Ishikawa (cell line): Measurements from ENCODE around the gene STX19.

Experiments
- CEBPB ChIP-seq: IDR thresholded peaks from 2 replicates; pipeline ENCODE4 v1.6.1; 2012
- CREB1 ChIP-seq: IDR thresholded peaks from 2 replicates; pipeline ENCODE4 v1.6.1; 2012; ENCODE audit warnings: low read depth
- EGR1 ChIP-seq: IDR thresholded peaks from 2 replicates; pipeline ENCODE4 v1.6.1; 2012
- EP300 ChIP-seq: IDR thresholded peaks from 2 replicates; pipeline ENCODE4 v1.6.1; 2012; ENCODE audit warnings: borderline replicate concordance
- FOXM1 ChIP-seq: IDR thresholded peaks from 2 replicates; pipeline ENCODE4 v1.6.1; 2012; ENCODE audit warnings: low read depth, borderline replicate concordance
- NFIC ChIP-seq: IDR thresholded peaks from 2 replicates; pipeline ENCODE4 v1.6.1; 2012
- RAD21 ChIP-seq: IDR thresholded peaks from 2 replicates; pipeline ENCODE4 v1.6.1; 2012; ENCODE audit warnings: low read depth
- TAF1 ChIP-seq: IDR thresholded peaks from 2 replicates; pipeline ENCODE4 v1.6.1; 2012; ENCODE audit warnings: low read depth, mild to moderate bottlenecking
- TCF12 ChIP-seq: IDR thresholded peaks from 2 replicates; pipeline ENCODE4 v1.6.1; 2012; ENCODE audit warnings: low read depth
- TEAD4 ChIP-seq: IDR thresholded peaks from 2 replicates; pipeline ENCODE4 v1.6.1; 2012
- YY1 ChIP-seq: IDR thresholded peaks from 2 replicates; pipeline ENCODE4 v1.6.1; 2012; ENCODE audit warnings: low read depth
- ZBTB7A ChIP-seq: IDR thresholded peaks from 2 replicates; pipeline ENCODE4 v1.6.1; 2012; ENCODE audit warnings: low read depth
- TF ChIP-seq, protein P1 (sequence below): IDR thresholded peaks from 2 replicates; pipeline ENCODE4 v1.6.1; 2012
- TF ChIP-seq, protein P2 (sequence below): IDR thresholded peaks from 2 replicates; pipeline ENCODE4 v1.6.1; 2012
- TF ChIP-seq, protein P3 (sequence below): IDR thresholded peaks from 2 replicates; pipeline ENCODE4 v1.6.1; 2012; ENCODE audit warnings: low read depth, mild to moderate bottlenecking

The STX19 gene

DNA sequence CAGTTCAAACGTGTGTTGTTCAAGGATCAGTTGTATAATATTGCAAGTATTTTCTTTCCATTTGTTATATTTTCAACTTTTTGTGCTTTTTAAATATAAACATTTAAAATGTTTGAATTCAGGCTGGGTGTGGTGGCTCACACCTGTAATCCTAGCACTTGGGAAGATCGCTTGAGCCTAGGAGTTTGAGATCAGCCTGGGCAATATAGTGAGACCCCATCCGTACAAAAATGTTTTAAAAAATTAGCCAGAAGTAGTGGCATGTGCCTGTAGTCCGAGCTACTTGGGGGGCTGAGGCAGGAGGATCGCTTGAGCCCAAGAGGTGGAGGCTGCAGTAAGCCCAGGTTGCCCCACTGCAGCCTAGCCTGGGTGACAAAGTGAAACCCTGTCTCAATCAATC lies 43.8 kb downstream of the STX19 start:
- TF ChIP-seq CREB1 (no peak), EGR1 (no peak), TCF12 (no peak), NFIC (no peak), TAF1 (no peak), RAD21 (no peak), YY1 (no peak), ZBTB7A (no peak), TEAD4 (no peak), FOXM1 (no peak), EP300 (no peak), CEBPB (no peak)
- TF ChIP-seq, protein P1, sequence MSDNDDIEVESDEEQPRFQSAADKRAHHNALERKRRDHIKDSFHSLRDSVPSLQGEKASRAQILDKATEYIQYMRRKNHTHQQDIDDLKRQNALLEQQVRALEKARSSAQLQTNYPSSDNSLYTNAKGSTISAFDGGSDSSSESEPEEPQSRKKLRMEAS = no peak
- TF ChIP-seq, protein P2, sequence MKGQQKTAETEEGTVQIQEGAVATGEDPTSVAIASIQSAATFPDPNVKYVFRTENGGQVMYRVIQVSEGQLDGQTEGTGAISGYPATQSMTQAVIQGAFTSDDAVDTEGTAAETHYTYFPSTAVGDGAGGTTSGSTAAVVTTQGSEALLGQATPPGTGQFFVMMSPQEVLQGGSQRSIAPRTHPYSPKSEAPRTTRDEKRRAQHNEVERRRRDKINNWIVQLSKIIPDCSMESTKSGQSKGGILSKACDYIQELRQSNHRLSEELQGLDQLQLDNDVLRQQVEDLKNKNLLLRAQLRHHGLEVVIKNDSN = no peak
- TF ChIP-seq, protein P3, sequence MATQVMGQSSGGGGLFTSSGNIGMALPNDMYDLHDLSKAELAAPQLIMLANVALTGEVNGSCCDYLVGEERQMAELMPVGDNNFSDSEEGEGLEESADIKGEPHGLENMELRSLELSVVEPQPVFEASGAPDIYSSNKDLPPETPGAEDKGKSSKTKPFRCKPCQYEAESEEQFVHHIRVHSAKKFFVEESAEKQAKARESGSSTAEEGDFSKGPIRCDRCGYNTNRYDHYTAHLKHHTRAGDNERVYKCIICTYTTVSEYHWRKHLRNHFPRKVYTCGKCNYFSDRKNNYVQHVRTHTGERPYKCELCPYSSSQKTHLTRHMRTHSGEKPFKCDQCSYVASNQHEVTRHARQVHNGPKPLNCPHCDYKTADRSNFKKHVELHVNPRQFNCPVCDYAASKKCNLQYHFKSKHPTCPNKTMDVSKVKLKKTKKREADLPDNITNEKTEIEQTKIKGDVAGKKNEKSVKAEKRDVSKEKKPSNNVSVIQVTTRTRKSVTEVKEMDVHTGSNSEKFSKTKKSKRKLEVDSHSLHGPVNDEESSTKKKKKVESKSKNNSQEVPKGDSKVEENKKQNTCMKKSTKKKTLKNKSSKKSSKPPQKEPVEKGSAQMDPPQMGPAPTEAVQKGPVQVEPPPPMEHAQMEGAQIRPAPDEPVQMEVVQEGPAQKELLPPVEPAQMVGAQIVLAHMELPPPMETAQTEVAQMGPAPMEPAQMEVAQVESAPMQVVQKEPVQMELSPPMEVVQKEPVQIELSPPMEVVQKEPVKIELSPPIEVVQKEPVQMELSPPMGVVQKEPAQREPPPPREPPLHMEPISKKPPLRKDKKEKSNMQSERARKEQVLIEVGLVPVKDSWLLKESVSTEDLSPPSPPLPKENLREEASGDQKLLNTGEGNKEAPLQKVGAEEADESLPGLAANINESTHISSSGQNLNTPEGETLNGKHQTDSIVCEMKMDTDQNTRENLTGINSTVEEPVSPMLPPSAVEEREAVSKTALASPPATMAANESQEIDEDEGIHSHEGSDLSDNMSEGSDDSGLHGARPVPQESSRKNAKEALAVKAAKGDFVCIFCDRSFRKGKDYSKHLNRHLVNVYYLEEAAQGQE = no peak

DNA sequence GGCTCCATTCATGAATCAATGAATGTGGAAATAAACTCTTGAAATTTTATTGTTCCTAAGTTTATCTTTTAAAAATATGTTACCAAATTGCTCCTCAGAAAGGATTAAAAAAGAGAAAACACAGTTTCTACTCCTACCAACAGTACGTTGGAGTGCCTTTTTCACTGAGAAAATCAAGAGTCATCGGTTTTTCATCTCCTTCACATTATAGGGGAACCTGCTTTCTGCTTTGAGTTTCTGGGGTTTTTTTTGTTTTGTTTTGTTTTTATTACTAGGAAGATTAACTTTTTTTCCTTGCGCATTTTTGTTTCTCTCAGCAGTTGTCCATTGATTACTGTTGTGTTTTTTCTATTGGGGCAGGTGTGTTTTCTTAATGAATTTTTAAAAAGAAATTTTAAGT lies 45.0 kb downstream of the STX19 start:
- no peak for TF ChIP-seq CREB1

DNA sequence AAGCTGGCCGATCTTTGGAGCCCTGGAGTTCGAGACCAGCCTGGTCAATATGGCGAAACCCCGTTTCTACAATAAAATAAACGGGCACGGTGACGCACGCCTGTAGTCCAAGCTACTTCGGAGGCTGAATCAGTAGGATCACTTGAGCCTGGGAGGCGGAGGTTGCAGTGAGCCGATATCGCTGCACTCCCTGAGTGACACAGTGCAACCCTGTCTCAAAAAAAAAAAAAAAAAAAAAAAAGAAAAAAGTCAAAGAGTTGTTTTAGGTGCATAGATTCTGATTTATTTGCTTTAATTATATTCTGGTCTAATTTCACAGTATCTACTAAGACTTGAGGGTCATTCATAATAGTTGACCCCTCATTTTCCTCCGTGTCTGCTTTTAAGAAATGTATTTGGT lies 46.7 kb downstream of the STX19 start:
- TF ChIP-seq TCF12 = no peak
- TF ChIP-seq FOXM1 = no peak
- no peak for TF ChIP-seq RAD21
- TF ChIP-seq, protein P1 = no peak
- no peak for TF ChIP-seq CEBPB
- TF ChIP-seq, protein P2 = no peak
- TF ChIP-seq YY1 = no peak
- no peak for TF ChIP-seq ZBTB7A
- no peak for TF ChIP-seq EGR1
- TF ChIP-seq, protein P3 = no peak

DNA sequence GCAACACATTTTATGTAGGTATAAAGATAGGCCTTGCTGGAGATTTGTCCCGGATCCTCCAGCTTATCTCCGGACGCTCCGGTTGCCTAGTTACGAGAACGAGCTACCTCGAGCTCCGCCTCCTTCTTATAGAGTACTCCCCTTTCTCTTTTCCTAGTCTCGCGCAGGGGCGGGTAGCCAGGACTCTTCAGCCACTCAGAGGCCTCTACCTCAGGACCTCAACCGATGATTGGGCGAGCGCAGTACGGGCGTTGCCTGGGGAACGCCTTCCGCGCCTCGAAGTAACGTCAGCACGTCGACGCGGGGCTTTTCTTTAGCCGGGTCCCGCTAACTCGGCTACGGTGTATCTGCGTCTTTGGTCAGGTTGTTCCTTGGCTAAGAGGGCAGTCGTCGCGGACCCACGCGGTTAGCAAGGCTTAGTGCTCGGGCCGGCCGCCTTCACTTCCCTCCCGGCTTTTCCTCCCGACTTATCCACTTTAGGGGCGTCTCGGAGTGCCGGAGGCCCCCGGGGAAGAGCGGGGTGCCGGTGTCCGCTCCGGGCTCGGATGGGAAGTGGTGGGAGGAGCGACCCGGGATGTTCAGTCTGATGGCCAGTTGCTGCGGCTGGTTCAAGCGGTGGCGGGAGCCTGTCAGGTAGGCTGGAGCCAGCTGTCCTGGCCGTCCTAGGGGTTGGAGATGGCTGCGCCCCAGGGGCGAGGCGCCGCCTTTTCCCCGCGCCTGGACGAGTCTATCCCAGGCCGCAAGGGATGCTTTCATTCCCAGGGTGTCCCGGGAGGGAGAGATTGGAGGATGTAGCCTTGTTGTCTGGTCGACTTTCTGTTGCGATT lies 48.3 kb downstream of the STX19 start, which contains the start of gene ARL13B:
Gene ARL13B, plus strand, starts transcription at position 306 of the 827 bp plus-strand sequence. Its CDS starts 269 bp downstream, at position 575.
- TF ChIP-seq CREB1 (peak; percentile 76), ZBTB7A (no peak), TAF1 (peak; percentile 48)
- TF ChIP-seq, protein P1 = peak; percentile 61

DNA sequence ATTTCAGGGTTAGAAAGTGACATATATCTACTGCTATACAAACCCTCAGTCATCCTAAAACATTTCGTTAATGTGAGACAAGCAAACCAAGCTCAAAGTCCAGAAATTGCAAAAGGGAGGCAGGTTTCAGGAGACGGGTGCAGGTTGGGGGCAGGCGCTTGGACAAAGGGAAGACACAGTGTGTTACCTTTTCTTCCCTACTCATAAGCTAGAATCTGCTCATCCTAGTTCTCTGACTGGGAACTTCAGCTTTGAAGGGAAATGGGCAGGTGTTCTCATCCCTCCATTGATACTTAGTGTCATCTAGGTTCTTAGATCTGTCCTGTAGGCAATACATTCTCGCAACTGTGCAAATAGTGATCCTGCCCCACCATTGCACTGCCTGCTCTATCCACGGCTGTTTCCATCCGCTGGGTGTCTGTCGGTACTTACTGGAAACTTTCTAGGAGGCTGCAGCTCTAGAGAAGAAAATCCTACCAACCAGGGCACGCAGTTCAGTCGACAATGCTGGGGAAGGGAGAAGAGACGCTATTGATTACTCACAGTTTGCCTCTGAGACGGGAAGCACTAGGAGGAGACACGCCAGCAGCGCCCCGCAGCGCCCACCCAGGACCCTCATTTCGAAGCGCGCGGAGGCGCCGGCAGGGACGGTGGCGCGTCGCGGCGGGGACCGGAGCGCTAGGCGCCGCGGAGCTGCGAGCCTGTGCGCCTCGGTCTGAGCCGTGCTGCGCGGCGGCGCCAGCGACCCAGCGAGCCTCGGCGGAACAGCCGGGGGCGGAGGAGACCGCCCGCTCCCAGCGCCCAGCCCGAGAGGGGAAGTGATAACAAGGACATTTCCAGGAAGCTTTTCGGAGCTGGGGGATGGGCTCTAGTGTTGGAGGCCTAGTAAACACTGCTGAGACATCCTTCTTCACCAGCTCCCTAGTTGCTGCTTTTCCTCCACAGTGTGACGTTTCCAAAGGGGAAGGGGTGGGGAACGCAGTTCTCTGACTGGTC lies 55.0 kb downstream of the STX19 start, which contains the start of gene PROS1:
Gene PROS1, minus strand, starts transcription at position 766 of the 996 bp plus-strand sequence. Its CDS starts 147 bp downstream, at position 619.
- TF ChIP-seq ZBTB7A = peak; percentile 86; the same call in 1 of the 2 replicates
- TF ChIP-seq TAF1 = 0 out of 2 replicates have a peak, but pooled peaks have one; percentile 24
- no peak for TF ChIP-seq EP300

DNA sequence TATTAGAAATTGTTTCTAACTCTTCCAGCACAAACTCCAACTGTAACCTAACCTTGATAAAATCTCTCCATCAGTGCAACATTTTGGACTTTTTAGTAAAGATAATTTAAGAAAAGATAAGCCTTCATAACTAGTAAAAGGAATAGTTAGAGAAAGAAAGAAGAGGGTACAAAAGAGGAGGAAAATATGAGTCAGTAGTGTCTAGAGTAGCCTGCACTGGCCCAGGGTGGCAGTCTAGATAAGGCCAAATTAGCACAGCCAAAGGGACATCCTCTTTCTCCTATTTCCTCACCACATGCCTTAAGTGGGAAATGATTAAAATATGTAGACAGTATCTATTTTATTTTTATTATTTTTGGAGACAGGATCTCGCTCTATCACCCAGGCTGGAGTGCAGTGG lies 58.4 kb downstream of the STX19 start:
- TF ChIP-seq TEAD4 (no peak), EP300 (no peak), EGR1 (no peak), FOXM1 (no peak), NFIC (no peak), TAF1 (no peak), RAD21 (no peak), TCF12 (no peak), CREB1 (no peak), CEBPB (no peak), ZBTB7A (no peak), YY1 (no peak)
- TF ChIP-seq, protein P3 = no peak
- TF ChIP-seq, protein P2 = no peak
- TF ChIP-seq, protein P1 = no peak
